ENCODE data around the gene CD63.
"Not testable (repeated sequence)": the region's sequence is repeated elsewhere in the genome, so short reads cannot be mapped to it uniquely, and the experiment has no call there.

Gene CD63, protein sequence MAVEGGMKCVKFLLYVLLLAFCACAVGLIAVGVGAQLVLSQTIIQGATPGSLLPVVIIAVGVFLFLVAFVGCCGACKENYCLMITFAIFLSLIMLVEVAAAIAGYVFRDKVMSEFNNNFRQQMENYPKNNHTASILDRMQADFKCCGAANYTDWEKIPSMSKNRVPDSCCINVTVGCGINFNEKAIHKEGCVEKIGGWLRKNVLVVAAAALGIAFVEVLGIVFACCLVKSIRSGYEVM

DNA sequence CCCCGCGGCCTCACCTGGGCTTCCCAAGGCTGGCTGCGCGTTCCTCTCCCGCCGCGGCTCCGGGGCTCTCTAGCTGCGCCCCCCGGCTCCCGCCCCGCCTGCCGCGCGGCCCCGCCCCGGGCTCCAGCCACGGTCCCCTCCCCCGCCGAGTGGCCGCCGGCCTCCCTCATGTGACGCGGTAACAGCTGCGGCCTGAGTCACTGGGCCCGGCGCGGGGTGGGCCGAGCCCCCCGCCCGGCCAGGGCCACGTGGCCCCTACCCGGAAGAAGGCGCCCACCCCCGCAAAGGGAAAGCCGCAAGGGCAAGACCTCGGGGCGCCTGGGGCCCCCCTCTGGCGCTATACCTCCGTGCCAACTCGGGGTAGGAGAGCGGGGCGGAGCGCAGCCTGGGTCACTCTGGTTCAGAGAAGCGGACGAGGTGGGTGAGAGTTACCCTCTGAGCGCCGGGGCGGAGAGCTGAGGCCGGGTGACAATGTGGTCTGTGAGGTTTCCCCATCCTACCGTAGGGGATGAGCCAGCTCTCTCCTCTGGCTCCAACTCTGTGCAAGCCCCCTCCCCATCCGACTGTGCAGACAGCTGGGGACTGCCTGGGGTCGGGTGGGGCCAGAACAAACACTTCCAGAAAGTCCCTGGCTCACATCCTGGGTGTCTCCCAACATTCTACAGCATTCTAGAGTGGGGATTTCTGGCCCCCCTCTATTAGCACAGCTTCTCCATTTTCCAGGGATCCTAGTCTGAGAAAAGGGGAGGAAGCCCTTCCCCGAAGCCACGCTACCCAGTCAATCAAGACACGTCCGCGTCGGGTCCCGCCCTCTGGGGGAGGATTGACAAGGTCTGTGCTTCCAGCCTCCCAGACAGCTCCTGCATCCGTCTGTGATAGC is at the start of gene CD63:
Gene CD63, minus strand, starts transcription at position 71 of the 880 bp plus-strand sequence. CDS start 668 bp downstream, outside the sequence.
- peak; percentile 96 for DNase-seq

DNA sequence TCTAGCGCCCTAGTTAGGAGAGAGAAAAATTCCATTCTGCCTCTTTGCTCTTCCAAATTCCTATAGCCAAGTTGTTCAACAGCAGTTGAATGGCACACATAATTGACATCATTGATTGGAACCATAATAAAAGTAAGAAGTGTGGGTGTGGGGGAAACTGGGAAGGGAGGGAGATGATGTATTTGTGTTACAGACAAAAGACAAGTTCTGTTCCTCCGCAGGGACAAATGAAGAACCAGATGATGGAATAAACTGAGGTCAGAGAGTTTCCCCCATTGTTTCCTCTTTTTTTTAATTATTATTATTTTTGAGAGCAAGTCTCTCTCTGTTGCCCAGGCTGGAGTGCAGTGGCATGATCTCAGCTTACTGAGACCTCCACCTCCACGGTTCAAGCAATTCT is 49.0 kb upstream of the CD63 start:
- no peak for DNase-seq

DNA sequence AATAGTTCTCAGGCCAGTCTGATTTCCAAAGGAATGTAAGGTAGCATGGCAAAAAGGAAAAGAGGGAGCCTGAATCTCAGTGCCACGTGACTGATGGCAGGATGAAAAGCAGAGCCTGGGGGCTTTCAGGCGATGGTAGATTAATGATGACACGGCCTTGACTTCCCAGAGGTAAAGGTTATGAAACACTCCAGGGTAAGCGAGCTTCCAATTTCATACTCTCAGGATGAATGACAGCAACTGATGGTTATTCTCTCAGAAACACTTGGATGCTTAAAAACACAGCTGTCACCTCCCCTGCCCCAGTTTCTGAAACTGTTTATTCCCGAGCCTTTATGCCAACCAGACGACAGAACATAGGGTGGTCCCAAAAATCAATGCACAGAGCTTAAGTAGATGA is 42.9 kb upstream of the CD63 start:
- DNase-seq = no peak

DNA sequence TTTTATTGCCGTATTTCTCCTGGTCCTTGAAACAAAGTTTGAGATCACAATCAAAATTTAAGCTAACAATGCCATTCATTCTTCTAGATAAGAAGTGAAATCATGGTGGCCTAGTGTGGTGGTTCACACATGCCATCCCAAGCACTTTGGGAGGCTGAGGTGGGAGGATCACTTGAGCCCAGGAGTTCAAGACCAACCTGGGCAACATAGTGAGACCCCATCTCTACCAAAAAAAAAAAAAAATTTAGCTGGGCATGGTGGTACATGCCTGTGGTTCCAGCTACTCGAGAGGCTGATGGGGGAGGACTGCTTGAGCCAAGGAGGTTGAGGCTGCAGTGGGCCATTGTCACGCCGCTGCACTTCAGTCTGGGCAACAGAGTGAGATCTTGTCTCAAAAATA is 38.3 kb upstream of the CD63 start:
- DNase-seq = no peak

DNA sequence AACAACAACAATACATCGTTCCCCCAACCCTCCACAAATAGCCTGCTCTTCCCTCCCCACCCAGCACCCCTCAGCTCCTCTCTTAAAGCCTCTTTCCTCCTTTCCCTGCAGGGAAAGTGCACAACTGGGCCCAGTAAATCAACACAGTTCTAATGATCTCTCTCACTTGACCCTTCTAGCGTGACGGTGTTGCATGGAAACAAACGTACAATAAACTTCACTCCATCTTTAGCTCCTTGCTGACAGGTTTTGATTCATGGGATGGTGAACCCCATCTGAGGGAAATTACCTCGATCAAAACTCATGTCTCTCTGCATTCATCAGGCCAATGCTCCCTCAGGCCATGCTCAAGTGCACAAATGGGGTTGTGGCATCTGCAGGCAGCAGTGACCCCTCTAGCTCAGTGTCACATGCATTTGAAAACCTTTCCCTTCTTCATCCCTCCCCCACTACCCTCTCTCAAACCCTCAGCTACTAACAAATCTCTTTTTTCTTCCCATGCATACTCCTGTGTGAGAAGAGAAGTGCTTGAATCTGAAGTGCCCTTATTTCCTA is 37.0 kb upstream of the CD63 start:
- DNase-seq = no peak

DNA sequence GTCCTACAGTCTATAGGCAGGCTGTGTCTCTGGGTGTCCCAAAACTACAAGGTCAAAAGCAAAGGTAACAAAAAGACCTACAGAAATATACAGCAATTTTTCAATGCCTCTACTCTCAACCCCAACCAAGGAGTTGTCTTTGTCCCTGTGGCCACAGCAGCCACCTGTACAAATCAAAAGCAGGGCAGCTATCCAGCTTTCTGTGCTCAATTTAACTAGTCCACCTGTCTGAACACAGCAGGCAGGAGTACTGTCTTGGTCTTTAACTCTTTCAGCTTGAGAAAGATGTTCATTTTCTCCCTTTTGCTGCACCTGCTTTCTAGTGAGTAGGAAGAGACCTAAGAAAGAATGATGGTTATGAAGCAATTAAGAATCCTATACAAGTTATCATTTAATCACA is 33.8 kb upstream of the CD63 start:
- DNase-seq = no peak

DNA sequence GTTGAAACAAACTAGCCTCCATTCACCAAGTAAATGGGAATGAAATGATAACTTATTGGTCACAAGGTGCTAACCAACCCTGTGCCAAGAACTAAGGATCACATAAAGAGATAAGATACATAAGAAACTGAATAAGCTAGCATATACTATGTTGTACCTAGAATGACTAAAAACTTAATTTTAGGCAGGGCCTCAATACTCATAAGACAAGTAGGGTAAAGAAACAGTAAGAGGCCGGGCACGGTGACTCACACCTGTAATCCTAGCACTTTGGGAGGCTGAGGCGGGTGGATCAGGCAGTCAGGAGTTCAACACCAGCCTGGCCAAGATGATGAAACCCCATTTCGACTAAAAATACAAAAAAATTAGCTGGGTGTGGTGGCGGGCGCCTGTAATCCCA is 31.9 kb upstream of the CD63 start:
- DNase-seq = no peak

DNA sequence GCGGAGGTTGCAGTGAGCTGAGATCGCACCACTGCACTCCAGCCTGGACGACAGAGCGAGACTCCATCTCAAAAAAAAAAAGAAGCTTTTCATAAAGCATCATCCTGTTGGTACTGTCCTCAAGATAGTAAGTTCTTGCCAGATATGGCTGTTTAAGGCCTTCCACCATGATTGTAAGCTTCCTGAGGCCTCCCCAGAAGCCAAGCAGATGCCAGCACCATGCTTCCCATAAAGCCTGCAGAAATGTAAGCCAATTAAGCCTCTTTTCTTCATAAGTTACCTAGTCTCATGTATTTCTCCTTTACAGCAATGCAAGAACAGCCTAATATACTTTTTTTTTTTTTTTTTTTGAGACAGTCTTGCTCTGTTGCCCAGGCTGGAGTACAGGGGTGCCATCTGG is 29.8 kb upstream of the CD63 start:
- not testable (repeated sequence) for DNase-seq

DNA sequence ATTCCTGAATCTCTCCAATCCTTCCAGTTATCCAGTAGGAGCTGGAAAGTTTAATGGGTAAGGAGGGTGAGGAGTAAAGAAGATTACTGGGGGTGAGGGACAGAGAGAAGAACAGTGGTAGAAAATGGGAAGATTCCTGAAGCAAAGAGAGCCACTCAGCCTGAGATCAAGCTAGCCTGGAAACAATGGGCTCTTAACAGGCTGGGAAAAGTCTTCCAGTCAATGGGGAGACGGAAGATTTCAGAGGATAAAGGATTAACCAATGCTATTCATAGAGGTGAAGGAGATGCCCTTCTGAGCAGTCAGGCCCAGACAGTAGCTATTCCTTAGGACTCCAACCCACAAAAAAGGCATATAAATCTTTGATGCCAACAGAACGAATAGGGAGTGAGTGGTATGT is 28.9 kb upstream of the CD63 start:
- DNase-seq = no peak

DNA sequence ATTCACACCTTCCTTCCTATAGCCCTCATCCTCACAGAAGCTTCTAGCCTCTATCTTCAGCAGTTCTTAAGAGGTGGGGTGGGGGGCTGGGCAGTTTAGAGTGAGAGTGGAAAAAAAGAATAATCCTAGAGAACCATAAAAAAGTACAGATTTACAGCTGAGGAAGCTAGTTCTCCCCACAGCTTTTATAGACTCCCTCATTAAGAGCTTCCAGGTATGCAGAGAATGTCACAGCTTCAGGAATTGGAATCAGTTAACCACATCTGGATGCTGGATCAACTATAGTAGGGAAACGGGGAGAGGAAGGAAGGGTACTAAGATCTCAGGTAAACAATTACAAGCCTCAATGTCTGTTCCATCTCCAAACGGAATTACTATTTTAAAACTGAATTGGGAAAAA is 26.4 kb upstream of the CD63 start:
- no peak for DNase-seq

DNA sequence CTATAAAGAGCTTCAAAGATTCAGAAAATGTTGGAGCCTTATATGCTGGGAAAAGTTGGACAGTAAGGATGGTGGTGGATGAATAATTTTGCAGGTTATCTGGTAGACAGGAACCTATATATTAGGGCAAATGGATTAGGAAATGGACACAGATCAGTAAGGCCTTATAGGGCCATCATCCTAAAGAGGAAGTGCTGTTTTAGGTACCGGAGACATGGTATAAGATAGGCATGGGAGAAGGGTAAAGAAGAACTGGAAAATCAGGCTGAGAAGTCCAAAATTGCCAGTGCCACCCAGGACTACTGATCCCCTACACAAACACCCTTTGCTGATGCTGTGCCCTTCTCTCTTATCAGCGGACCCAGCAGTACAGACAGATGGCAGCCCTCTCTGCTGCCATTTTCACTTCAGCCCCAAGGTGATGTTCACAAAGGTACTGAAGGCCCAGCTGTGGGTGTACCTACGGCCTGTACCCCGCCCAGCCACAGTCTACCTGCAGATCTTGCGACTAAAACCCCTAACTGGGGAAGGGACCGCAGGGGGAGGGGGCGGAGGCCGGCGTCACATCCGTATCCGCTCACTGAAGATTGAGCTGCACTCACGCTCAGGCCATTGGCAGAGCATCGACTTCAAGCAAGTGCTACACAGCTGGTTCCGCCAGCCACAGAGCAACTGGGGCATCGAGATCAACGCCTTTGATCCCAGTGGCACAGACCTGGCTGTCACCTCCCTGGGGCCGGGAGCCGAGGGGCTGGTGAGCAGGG is 19.6 kb upstream of the CD63 start:
- DNase-seq = no peak

DNA sequence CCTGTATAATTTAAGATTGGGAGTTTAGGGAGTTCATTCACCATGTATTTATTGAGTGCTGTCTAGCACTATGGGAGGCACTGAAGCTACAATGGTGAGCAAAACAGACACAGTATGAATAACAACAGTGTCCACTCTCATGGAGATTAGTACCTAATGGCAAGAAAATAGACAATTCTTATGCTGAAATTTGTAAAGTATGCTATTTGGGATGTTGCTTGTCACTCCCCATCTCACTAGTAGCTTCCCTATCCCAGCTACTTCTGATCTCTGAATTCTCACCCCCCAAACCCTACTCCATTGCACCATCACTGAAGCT is 18.1 kb upstream of the CD63 start:
- DNase-seq = no peak

DNA sequence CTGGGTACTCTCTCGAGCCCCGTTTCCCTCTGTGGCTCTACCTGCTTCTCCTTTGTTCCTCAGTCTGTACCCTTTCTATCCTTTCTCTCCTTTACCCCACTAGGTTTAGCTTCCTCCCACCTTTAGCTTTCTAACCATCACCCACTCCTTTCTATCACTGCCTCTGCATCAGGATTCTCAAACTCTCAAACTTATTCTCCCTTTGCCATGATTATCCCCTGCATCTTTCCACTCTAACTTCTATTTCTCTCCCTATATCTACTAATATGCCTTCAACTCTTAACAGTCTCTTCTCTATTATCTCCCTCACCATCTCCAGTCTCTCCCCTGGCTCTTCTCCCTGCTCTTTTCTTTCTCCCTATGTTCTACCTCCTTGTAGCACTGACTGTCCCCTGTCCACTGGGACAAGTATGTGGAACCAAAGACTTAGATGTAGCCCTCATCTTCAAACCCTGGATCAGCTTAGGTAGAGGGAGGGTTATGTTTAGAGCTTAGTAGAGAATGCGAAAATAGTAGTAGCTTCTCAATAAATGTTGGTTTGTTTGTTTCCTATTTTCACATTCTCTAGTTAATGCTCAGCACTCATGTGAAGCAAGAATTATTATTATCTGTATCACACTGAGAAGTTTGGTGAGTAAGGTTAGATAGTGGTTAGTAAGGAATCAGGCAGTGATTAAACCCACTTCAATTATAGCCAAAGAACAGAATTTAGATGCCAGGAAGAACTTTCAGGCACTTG is 17.5 kb upstream of the CD63 start:
- no peak for DNase-seq

DNA sequence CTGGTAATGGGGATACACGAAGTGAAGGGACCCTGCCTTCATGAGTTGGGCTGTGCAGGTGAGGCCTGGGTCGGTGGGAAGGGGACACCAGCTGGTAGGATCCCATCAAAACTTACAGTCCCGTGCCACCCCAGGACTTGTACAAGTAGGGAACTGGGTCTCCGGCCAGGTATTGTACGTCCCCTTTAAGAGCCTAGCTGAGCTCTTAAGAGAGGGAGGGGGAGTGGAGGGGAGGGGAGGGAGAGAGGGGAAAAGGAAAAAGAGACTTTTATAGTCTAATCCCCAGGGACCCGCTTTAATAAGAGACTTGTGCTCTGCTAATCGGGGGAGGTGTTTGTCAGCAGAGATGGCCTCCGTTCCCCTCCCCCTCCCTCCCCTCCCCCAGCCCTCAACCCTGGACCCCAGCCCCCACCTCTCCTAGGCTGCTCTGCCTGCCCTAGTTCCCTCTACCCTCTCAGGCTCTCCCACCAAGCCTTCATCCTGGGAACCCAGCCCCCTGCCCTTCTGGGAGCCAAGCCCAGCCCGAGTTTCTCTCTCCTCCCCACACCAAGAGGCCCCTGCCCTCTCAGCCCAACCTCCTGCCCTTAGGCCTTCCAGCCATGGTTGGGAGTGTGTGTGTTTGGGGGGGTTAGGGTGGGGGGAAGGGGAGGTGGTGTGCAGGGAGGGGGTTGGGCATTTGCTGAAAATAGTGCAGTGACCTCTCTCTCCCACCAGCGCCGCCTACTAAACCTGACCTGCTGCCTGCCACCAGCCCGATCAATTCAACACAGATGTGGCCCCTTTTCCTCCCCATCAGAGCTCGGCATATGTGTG is 16.8 kb upstream of the CD63 start:
- peak; percentile 67 for DNase-seq

DNA sequence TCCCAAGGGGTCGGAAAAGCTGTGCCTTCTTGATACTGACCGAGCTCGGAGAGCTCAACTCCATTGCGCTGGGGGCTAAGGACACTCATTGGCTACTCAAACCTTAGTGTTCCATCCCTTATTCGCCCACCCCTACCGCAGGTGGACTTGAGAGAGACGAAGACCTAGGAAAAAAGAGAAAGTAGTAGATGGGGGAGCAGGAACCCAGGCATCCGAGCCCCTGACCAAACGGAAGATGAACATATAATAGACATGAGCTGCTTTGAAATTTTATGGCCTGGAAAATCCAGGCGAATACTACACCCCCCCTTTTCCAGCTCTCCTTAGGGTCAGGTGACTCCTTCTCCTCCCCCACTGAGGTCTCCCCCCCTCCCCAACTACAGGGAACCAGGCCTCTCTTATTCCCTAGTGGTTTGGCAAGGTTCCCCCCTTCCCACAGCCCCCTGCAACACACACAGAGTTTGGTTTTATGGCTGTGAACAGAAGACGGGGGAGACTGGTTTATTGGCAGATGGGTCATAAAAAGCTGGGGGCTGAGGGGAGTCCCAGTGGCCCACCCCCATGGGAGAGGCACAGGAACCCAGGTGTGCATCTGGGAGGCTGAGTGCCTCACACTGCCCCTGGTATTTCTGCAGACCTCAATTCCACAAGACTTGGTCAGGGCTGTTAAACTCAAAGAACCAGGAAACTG is 15.7 kb upstream of the CD63 start:
- DNase-seq = peak; percentile 30

DNA sequence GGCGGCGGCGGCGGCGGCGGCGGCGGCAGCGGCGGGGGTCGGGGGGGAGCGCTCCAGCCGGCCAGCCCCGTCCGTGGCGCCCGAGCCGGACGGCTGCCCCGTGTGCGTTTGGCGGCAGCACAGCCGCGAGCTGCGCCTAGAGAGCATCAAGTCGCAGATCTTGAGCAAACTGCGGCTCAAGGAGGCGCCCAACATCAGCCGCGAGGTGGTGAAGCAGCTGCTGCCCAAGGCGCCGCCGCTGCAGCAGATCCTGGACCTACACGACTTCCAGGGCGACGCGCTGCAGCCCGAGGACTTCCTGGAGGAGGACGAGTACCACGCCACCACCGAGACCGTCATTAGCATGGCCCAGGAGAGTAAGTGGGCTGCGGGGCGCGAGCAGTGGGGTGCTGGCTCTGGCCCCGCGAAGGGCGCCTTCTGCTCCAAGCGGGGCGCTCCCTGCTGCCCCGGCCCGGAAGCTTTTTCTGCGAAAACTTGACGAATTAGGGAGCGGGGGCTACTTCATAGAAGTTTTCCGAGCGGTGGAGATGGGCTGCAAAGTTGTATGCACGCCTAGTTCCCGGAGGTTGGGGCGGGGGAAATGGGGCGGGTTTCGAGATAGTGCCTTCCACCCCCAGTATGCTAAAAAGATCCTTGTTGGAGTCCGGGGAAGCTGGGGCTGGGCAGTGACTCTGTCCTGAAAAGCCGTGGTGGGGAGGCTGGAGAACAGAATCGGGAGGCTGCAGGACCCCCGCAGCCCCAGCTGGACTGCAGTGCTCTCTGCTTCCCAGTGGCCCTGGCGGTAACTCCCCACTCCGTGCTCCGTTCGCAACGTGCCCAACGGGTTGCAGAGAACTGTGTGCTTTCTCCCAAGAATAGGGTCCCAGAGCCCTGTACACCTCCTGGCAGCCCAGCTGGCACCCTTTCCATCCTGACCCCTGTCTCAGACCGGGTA is 14.9 kb upstream of the CD63 start:
- DNase-seq = peak; percentile 72

DNA sequence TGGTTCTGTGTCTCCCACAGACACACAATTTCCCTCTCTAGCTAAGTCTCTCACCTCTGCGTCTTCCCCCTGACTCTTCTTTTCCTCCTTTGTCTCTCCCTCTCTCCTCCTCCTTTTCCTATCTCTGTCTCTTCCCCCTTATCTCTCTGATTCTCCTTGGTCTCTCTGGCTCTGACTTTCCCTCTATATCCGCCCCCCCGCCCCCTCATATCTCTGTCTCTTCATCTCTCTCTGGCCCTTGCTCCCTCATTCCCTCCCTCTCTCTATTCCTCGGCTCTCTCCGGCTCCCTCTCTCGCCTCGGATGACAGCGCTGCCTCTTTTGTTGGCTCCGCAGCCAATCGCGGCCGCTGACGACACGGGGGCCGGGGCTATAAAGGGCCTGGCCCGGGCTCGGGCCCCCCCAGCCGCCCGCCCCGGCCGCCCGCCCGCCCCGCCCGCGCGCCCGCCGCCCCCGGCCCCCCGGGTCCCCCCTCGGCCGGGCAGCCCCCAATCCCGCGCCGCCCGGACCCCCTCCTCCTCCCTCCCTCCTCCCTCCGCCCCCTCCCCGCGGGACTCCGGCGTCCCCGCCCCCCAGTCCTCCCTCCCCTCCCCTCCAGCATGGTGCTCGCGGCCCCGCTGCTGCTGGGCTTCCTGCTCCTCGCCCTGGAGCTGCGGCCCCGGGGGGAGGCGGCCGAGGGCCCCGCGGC is 14.1 kb upstream of the CD63 start, which contains the start of gene GDF11:
Gene GDF11, plus strand, starts transcription at position 404 of the 687 bp plus-strand sequence. Its CDS starts 195 bp downstream, at position 599.
- DNase-seq = peak; percentile 91

DNA sequence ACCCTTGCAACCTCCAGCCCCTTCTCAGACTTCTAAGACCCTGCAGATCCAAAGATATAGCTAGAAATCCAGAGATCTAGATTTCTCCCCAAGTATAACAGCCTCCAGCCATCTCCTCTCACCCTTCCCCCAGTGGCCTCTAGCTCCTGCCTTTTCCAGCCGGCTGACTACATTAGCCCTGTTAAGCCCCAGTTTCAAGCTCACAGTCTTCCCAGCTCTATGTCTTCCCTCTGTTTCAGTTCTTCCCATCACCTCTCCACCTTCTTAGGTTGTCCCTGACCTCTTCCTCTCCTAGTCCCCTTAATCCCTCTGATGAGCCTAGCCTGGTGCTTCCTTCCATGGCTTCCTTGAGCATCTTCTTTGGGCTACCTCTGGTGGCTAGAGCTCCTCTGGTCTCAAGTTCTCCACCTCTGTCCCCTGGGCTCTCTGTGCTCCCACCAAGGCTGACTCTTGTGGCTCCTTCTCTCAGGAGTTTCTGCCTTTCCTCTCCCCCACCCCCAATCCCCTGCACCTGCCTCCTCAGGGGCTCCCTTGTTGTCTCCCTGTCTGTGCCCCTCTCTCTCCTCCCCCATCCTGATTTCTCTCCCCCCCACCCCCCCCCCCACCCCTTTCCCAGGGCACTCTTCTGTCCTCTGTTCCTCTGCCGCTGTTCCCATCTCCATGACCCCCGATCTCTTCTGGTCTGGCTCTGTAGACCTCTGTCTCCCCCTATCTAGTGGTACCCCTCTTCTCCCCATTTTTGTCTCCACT is 13.3 kb upstream of the CD63 start:
- DNase-seq = no peak

DNA sequence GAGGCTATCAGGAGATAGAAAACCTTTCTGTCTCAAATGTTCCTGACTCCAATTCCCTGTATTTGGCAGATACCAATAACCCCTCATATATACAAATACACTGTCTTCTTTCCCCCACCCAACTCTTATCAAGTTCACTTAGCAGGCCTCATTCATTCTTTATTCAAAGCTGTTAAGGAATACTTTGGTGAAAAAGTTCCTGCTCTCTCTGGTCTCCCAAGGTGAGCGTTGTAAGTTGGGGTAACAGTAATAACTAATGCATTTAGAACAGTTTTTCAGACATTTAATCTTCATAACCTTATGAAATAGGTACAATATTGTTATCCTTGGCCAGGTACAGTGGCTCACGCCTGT is 10.2 kb upstream of the CD63 start:
- no peak for DNase-seq

All from femur (tissue), 1 donor.